Hematopoietic multipotent progenitor cell treated with erythropoietin and hydrocortisone succinate and interleukin-3 and kit ligand, for 4 days (in vitro differentiated cells): ENCODE data around the gene FAM72D.
"Not testable (repeated sequence)": the region's sequence is repeated elsewhere in the genome, so short reads cannot be mapped to it uniquely, and the experiment has no call there.

Source experiments
- DNase-seq: peaks from one replicate; pipeline ENCODE4 v3.0.0-alpha.2; 2015

FAM72D gene

DNA sequence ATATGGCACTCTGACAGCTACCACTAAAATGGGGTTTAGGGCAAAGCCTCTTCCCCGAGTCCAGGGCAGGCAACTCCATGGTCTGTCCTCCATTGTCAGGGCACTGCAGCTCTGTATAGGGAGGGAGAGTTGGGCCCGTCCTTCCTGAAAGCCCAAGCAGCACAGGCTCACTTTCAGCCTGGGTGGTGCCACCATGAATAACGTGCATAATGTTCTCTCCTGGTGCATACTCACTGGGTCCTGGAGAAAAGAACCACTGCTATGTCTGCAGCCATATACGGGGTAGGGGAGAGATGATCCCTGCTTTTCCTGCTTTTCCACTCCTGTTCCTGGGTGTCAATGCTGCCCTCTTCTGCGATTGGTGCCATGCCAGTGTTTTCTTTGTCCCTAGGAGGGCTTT is 60.1 kb downstream of the FAM72D start:
- not testable (repeated sequence) for DNase-seq

DNA sequence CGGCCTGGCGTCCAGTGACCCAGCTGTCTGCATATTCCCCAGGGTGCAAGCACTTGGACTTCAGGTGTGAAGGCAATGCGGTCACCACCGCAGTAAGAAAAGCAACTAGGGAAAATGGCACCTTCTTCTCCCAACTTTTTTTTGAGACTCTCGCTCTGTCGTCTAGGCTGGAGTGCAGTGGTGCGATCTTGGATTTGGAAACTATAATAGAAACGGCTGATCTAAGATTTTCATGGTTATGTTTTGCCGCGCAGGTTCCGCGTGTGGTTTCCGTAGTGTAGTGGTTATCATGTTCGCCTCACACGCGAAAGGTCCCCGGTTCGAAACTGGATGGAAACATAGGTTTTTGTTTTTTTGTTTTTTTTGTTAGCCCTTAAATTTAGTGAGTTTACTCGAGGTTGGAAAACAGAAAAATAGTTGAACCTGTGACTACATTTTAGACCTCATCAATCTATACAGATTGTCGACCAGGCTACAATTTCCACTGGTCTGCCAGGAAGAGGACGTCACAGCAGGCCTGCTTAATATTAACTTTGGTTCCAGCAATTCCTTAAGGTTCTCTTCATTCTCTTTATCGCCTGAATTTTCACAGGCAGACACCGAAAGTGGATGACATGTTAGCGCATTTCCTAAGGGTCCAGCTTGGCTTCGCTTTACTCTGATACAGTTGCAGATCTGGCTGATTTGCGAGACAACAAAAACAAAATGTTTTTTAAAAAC is 61.3 kb downstream of the FAM72D start:
- peak; percentile 81 for DNase-seq

DNA sequence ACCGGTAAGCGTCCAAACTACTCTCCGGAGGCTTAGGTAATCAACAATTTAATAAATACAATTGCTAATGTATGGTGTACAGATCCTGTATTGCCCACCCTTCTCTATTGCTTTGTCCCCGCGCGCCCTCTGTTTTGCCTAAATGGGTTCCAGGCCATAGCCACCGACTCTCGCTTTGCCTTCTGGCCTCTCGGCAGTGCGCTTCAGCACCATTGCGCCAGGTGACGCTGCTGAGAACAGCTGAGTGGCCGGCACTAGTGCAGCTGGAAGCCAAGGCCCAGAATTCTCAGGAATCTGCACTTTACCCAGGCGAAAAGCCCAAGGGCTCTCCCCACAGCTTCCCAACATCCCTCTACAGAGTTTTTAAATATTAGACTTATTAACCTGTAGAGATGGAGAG is 61.9 kb downstream of the FAM72D start:
- not testable (repeated sequence) for DNase-seq

DNA sequence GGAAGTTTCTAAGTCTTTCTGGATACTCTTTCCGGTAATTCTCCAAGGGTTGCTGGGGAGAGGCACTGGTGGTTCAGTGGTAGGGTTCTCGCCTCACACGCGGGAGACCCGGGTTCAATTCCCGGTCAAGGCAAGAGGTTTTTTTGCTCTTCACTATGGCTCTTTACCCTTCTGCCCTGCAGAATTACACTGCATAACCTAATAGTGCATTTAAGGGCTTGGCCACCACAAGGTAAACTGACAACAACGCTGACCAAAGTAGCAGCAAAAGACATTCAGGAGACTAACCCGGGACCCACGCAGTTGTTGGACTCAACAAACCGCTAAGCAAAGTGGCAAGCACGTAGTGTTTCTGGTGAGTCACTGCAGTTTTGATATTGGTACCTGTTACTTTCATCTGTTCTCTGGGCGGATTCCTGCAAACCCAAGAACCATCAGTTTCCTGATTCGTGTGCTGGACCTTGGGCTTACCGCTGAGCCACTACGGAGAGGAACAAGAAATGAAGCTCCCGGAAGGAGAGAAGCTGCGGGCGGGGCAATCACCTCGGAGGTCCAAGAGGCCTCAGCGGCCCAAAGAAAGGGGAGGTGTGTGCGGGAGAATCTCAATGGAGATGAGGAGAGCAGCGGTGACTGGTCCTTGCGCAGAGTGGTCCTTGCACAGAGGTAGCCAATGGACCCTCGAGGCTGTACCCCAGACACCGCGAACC is 65.4 kb downstream of the FAM72D start:
- DNase-seq, result not testable (repeated sequence)
